KMS-11 (cell line): Measurements from ENCODE around the gene TXNL1.

Source experiments
- H2AFZ ChIP-seq: fragments of 200-600 bp; sonication (generic); 2 replicates; pipeline ENCODE4 v1.6.1; 2016; ENCODE audit warnings: antibody characterized with exemption, mixed run types, low read depth
- H3K27ac ChIP-seq: fragments of 200-600 bp; sonication (generic); 2 replicates; pipeline ENCODE4 v1.6.1; 2016; ENCODE audit warnings: mild to moderate bottlenecking, mixed run types
- H3K27me3 ChIP-seq: fragments of 200-600 bp; sonication (generic); 2 replicates; pipeline ENCODE4 v1.6.1; 2017; ENCODE audit warnings: mild to moderate bottlenecking, low read depth, mixed run types, moderate library complexity; ENCODE audit not compliant: insufficient read depth
- H3K36me3 ChIP-seq: fragments of 200-600 bp; sonication (generic); 2 replicates; pipeline ENCODE4 v1.6.1; 2017; ENCODE audit warnings: mild to moderate bottlenecking, mixed run types; ENCODE audit not compliant: insufficient read depth
- H3K4me1 ChIP-seq: fragments of 200-600 bp; sonication (generic); 2 replicates; pipeline ENCODE4 v1.6.1; 2016; ENCODE audit warnings: mild to moderate bottlenecking, low read depth, mixed run types; ENCODE audit not compliant: poor library complexity, severe bottlenecking
- H3K4me2 ChIP-seq: fragments of 200-600 bp; sonication (generic); 2 replicates; pipeline ENCODE4 v1.7.0; 2016; ENCODE audit warnings: mild to moderate bottlenecking, mixed run types
- H3K4me3 ChIP-seq: fragments of 200-600 bp; sonication (generic); IDR thresholded peaks from 2 replicates; pipeline ENCODE4 v1.6.1; 2017; ENCODE audit warnings: low read depth, low read length, mixed read lengths; ENCODE audit not compliant: insufficient read depth
- H3K79me2 ChIP-seq: fragments of 200-600 bp; sonication (generic); 2 replicates; pipeline ENCODE4 v1.6.1; 2016; ENCODE audit warnings: low read depth, mixed run types; ENCODE audit not compliant: insufficient read depth
- H3K9ac ChIP-seq: fragments of 200-600 bp; sonication (generic); 2 replicates; pipeline ENCODE4 v1.6.1; 2016; ENCODE audit warnings: mild to moderate bottlenecking, mixed run types
- H4K20me1 ChIP-seq: fragments of 200-600 bp; sonication (generic); 2 replicates; pipeline ENCODE4 v1.6.1; 2016; ENCODE audit warnings: mild to moderate bottlenecking, mixed run types; ENCODE audit not compliant: insufficient read depth
- TF ChIP-seq, protein P1 (sequence below): fragments of 200-600 bp; sonication (generic); conservative IDR thresholded peaks from 2 replicates; pipeline ENCODE4 v1.6.1; 2017; ENCODE audit warnings: low read depth, mild to moderate bottlenecking, antibody characterized with exemption, low read length, moderate library complexity, mixed read lengths

Gene TXNL1

DNA sequence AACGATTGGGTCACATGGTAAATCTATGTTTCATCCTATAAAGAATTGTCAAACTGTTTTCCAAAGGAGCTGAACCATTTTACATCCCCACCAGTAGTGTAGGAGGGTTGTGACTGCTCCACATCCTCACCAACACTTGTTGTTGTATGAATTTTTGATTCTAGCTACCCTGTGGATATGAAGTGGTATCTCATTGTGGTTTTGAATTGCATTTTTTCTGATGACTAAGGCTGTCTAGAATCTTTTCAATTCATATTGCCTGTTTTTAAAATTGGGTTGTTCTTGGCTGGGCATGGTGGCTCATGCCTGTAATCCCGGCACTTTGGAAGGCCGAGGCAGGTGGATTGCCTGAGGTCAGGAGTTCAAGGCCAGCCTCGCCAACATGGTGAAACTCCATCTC, 44.5 kb downstream of the TXNL1 start:
- H3K4me2 ChIP-seq: no peak overlapping the region
- H3K36me3 ChIP-seq: no peaks in the 10 kb centered on the region
- H3K27ac ChIP-seq: no peak overlapping the region
- no peaks in the 10 kb centered on the region for H3K4me1 ChIP-seq
- H3K79me2 ChIP-seq: no peaks in the 10 kb centered on the region
- no peaks in the 10 kb centered on the region for H4K20me1 ChIP-seq
- H2AFZ ChIP-seq: no peak overlapping the region
- H3K27me3 ChIP-seq: no peaks in the 10 kb centered on the region
- no peak overlapping the region for H3K4me3 ChIP-seq
- no peak overlapping the region for H3K9ac ChIP-seq
- TF ChIP-seq, protein P1, sequence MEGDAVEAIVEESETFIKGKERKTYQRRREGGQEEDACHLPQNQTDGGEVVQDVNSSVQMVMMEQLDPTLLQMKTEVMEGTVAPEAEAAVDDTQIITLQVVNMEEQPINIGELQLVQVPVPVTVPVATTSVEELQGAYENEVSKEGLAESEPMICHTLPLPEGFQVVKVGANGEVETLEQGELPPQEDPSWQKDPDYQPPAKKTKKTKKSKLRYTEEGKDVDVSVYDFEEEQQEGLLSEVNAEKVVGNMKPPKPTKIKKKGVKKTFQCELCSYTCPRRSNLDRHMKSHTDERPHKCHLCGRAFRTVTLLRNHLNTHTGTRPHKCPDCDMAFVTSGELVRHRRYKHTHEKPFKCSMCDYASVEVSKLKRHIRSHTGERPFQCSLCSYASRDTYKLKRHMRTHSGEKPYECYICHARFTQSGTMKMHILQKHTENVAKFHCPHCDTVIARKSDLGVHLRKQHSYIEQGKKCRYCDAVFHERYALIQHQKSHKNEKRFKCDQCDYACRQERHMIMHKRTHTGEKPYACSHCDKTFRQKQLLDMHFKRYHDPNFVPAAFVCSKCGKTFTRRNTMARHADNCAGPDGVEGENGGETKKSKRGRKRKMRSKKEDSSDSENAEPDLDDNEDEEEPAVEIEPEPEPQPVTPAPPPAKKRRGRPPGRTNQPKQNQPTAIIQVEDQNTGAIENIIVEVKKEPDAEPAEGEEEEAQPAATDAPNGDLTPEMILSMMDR: no peak

DNA sequence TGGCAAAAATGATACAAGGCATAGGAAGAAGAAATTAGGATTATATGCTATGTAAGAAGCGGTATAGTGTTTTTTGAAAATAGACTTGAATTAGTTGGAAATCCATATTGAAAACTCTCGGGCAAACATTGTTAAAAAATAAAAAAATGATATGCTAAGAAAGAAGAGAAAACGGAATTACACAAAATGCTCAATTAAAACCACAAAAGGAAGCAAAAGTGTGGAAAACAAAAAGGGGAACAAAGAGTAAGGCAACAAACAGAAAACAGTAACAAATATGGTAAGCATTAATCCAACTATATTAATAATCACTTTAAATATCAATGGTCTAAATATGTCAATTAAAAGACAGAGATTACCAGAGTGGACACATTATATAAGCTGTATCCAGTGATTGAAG, 58.4 kb downstream of the TXNL1 start:
- H3K9ac ChIP-seq: no peak overlapping the region
- no peak overlapping the region for H3K4me2 ChIP-seq
- TF ChIP-seq, protein P1: no peak
- no peaks in the 10 kb centered on the region for H3K79me2 ChIP-seq
- H3K4me1 ChIP-seq: no peaks in the 10 kb centered on the region
- H3K27me3 ChIP-seq: no peaks in the 10 kb centered on the region
- no peaks in the 10 kb centered on the region for H3K36me3 ChIP-seq
- no peak overlapping the region for H2AFZ ChIP-seq
- H3K27ac ChIP-seq: no peak overlapping the region
- H3K4me3 ChIP-seq: no peak overlapping the region
- no peaks in the 10 kb centered on the region; the same call in 1 of the 2 replicates for H4K20me1 ChIP-seq

DNA sequence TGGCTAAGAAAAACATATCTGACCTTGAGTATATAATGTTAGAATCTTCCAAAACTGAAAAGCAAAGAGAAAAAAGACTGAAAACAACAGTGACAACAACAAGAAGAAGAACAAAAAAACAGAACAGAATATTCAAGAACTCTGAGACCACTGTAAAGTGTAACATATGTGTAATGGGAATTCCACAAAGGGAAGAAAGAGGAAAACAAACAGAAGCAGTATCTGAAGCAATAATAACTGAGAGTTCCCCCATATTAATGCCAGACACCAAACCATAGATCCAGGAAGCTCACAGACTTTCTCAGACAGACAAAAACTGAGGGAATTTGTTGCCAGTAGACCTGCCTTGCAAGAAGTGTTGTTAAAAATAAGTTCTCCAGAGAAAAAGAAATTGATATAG, 58.9 kb downstream of the TXNL1 start:
- no peaks in the 10 kb centered on the region for H3K36me3 ChIP-seq
- no peaks in the 10 kb centered on the region; the same call in 1 of the 2 replicates for H4K20me1 ChIP-seq
- no peak overlapping the region for H2AFZ ChIP-seq
- H3K27me3 ChIP-seq: no peaks in the 10 kb centered on the region
- H3K27ac ChIP-seq: no peak overlapping the region
- H3K4me3 ChIP-seq: no peak overlapping the region
- H3K4me2 ChIP-seq: no peak overlapping the region
- no peaks in the 10 kb centered on the region for H3K4me1 ChIP-seq
- TF ChIP-seq, protein P1: no peak
- no peak overlapping the region for H3K9ac ChIP-seq
- no peaks in the 10 kb centered on the region for H3K79me2 ChIP-seq

DNA sequence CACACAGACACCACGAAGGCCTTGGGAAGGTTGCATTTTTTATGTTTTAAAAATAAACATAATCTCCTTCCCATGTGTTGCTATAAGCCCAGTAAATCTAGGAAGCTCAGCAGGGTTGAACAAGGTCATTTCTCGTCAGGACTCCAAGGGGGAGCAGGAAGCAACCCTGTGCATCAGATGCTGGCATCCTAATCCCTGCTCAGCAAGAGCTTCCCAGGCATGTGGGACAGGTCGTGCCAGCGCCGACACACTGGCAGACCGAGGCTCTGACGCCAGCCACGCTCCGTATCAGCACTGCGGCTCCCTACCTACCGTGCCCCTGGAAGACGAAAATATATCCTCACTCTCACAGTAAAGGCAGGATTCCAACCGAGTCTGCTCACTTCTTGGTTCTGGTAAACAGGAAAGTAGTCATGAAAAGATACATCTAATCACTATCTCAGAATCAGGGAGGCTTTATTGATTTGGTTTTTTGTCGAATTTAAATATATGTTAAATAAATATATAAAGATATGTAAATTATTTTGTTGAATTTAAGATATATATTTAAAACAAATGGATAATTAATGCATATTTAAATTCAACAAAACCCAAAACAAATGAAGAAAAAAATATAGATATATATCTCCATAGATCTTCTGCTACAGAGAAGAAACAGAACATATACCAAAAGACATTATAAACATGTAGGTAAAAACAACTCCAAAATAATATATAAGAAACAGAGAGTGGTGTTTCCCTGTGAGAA, 61.4 kb downstream of the TXNL1 start:
- Histone ChIP-seq H3K4me3 (no peak overlapping the region), H3K36me3 (no peaks in the 10 kb centered on the region), H3K4me1 (no peaks in the 10 kb centered on the region), H2AFZ (no peak overlapping the region), H3K4me2 (no peak overlapping the region), H3K27ac (no peak overlapping the region), H3K79me2 (no peaks in the 10 kb centered on the region), H3K27me3 (no peaks in the 10 kb centered on the region), H4K20me1 (no peaks in the 10 kb centered on the region), H3K9ac (no peak overlapping the region)
- TF ChIP-seq, protein P1: no peak
